GOT3 (cell line): ENCODE data around the gene SMOC1.

Source experiments
- DNase-seq: peaks from one replicate; lab custom pipeline; 2025; ENCODE audit warnings: mixed read lengths; lab: John Stamatoyannopoulos, UW

SMOC1 gene

GRCh38 chr14:69943084-69943780, 64.0 kb downstream of the SMOC1 start:
- DNase-seq, result no peak

- DNase-seq, result no peak
Measured at GRCh38 chr14:69945347-69945746, 66.1 kb downstream of the SMOC1 start.

GRCh38 chr14:69945912-69946311, 66.7 kb downstream of the SMOC1 start:
- DNase-seq, result no peak

DNA sequence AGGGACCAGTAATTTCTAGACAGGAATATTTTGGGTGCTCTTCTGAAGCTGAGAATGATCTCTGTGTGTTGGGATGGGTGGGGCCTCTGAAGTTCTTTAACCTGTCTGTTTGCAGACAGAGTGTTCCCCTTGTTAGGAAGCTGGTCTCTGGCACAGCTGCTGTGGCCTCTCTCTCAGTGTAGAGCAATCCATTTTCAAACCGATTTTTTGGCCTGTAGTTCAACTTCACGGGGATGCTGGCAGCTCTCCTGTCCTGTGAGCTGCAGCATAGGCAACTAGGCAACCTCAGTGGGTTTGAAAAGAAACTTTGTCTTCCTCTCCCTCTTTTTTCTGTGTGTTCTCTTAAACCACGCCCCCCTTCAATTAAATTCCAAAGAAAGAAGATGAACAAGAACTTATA, 69.1 kb downstream of the SMOC1 start:
- no peak for DNase-seq

DNA sequence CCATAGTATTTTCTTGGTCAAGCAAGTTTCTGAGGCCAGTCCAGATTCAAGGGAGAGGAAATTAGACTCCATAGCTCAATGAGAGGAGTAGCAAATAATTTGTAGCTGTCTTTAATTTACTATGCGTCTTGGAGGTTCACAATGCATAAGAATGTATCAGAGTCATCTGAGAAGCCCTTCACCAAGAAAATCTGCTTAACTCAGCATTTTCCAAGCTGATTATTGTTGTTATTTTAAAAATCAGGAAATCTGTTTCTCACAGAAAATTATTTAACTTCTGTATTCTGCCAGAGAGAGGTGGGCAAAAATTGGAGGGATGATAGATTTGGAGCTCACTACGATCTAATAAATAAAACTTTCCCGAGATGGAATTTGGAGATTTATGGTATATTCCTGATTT, 72.0 kb downstream of the SMOC1 start:
- no peak for DNase-seq

GRCh38 chr14:69951935-69952334, 72.7 kb downstream of the SMOC1 start:
- no peak for DNase-seq

GRCh38 chr14:69953266-69953915, 74.2 kb downstream of the SMOC1 start:
- no peak for DNase-seq

DNA sequence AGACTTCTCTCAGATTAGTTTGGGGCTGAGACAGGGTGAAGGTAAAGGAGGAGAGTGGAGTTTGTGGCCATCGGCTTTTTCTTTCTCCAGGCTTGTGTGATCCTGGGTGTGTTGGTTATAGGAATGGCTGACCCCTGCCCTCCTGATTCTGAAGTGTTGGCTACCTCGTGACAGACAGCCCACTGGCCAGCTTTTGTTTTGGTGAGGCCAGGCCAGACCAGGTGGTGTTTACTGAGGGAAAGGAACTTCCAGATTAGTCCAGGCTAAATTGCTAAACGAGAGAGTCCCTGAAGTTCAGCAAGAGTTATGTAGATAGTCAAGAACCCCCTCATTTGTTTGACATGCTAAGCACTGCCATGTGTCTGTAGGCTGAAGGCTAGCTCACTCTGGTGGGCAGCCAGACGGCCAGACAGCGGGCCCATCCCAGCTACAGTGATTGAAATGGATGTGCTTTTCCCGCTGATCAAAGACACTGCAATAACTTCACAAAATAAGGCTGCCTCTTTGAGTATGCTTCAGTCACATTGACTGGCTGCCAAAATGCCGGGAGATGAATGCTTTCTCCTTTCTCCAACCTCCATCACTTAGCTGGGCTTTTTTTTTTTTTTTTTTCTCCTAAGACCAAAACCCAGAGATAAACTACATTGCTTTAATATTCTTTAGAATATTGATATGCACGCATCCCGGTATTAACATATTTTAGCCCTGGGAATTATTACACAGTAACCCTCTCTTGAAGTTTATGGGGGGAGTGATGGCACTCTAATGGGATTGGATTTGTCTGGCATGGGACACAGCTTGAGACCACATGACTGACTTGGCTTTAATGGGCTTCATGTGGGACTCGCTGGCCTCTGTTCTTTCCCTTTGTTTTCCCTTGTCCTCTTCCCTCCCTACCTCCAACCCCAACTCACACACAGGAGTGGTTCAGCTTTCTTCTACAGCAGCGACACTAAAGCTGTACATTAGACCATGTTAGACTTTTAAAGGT, 76.9 kb downstream of the SMOC1 start:
- no peak for DNase-seq

- no peak for DNase-seq
Measured at GRCh38 chr14:69956970-69957369, 77.8 kb downstream of the SMOC1 start.

DNA sequence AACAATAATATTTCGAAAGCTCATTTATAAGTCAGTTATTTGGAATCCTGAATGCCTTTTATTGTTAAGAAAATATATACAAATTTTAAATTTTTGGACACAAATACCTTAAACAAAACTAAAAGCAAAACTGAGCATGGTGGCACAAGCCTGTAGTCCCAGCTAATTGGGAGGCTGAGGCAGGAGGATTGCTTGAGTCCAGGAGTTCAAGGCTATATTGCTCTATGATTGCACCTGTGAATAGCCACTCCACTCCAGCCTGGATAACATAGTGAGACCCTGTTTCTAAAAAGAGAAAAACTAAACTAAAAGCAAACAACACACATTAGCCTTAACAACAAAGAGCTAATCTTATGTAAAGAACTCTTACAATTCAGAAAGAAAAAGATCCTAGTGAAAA, 78.8 kb downstream of the SMOC1 start:
- DNase-seq, result no peak

DNA sequence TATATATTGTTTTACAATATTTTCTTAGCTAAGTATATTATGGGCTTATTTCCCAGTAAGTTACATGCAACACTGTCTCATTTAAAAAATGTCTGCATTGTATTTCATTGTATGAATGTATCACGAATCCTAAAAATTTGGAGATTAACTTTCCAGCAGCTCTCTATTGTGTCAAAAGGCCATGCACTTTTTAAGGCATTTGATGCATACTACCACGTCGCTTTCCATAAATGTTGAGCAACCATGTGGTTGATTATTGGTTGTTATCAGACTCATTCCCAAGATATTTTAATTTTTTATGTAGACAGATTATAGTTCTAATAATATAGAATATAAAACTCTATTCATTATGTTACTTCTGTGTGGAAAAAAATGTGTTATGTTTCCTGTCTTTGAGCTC, 79.9 kb downstream of the SMOC1 start:
- DNase-seq, result no peak

GRCh38 chr14:69960296-69960695, 81.1 kb downstream of the SMOC1 start:
- no peak for DNase-seq

DNA sequence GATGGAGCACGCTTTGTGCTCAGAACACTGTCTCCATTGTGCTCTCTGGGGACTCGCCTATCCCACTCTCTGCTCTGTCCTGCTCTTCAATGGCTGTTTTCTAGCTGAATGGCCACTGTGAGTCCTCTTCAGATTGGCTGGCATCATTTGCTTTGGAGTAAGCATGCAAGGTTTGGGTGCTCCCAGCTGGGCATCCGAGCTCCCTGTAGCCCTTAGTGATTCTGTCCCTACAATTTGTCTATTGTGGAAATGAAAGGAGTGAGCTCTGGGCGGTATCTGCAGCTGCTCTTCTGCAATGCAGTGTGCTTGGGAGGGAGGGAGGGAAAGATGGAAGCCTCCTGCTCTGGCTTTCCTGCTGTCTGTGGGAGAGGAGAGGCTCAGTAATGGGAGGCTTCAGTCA, 84.8 kb downstream of the SMOC1 start:
- no peak for DNase-seq

DNA sequence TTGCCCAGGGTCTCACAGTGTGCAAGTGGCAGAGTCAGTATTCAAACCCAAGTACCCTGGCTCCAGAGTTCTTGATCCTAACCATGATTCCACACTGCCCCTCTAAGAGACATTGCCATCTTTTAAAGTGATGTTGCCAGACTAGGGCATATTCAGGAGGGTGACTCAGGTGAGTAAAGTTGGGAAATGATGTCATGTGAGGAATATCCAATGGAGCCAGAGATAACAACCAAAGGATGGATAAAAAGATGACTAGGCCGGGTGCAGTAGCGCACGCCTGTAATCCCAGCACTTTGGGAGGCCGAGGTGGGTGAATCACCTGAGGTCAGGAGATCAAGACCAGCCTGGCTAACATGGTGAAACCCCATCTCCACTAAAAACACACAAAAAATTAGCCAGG, 85.6 kb downstream of the SMOC1 start:
- DNase-seq, result no peak

- no peak for DNase-seq
Measured at GRCh38 chr14:69968132-69968531, 88.9 kb downstream of the SMOC1 start.

GRCh38 chr14:69968681-69969080, 89.5 kb downstream of the SMOC1 start:
- no peak for DNase-seq

GRCh38 chr14:69972755-69973154, 93.5 kb downstream of the SMOC1 start:
- no peak for DNase-seq

DNA sequence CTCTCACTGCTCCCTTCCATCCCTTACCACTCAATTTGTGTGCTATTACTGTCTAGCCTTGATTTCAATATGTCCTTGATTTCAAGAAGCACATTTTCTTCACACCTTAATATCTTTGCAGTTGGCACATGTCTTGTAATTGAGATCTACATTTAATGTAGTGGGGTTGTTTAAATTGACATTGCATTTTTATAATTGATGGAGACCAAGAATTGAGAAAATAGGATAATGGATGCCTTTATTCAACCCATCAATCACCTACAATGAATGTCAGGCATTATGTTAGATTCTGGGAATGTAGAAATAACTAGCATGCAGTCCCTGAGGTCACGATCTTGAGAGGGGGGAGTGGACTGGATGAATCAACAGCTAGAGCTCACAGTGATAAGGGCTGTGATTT, 94.6 kb downstream of the SMOC1 start:
- DNase-seq, result no peak

DNA sequence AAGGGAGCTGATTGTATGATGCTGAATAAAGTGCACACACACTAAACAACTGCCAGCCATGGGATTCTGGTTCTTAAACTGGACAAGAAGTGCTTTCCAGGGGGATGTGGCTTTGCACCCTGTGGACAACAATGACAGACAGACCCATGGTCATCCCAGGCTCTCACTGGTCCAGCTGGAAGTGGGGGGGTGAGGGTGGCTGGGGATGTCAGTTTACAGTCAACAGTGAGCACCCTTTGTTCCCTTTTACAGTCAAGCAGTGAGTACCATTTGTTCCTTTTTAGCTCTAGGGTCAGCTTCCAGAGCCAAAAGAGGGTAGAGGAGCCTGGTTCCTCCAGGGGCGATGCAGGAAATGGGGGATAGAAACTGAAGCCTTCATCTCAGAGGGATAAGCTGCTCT, 100.7 kb downstream of the SMOC1 start:
- no peak for DNase-seq

- no peak for DNase-seq
Measured at GRCh38 chr14:69980457-69981425, 101.5 kb downstream of the SMOC1 start.

GRCh38 chr14:69982220-69982839, 103.1 kb downstream of the SMOC1 start:
- no peak for DNase-seq
